WTC11 (cell line): ENCODE measurements around the gene SLC25A48.

Experiments
- RELA ChIP-seq: sonication (generic); formaldehyde crosslinking; IDR thresholded peaks from 2 replicates; pipeline ENCODE4 v1.8.1; 2022; ENCODE audit warnings: missing genetic modification reagents, mild to moderate bottlenecking, borderline replicate concordance
- ZNF232 ChIP-seq: sonication (generic); formaldehyde crosslinking; IDR thresholded peaks from 2 replicates; pipeline ENCODE4 v1.8.0; 2022; ENCODE audit warnings: mild to moderate bottlenecking, missing genetic modification reagents
- ZNF263 ChIP-seq: sonication (generic); formaldehyde crosslinking; IDR thresholded peaks from 2 replicates; pipeline ENCODE4 v1.8.1; 2022; ENCODE audit warnings: low read depth, mild to moderate bottlenecking, moderate library complexity, missing genetic modification reagents
- TF ChIP-seq, protein P1 (sequence below): sonication (generic); formaldehyde crosslinking; IDR thresholded peaks from 2 replicates; pipeline ENCODE4 v1.8.0; 2022; ENCODE audit warnings: missing genetic modification reagents
- TF ChIP-seq, protein P2 (sequence below): fragments of 200-600 bp; IDR thresholded peaks from 2 replicates; pipeline ENCODE4 v1.8.0; 2022; ENCODE audit warnings: antibody characterized with exemption

- TF ChIP-seq ZNF263 (CRISPR knock-in tag): no peak
- no peak for TF ChIP-seq RELA (CRISPR knock-in tag)
- TF ChIP-seq, protein P1, sequence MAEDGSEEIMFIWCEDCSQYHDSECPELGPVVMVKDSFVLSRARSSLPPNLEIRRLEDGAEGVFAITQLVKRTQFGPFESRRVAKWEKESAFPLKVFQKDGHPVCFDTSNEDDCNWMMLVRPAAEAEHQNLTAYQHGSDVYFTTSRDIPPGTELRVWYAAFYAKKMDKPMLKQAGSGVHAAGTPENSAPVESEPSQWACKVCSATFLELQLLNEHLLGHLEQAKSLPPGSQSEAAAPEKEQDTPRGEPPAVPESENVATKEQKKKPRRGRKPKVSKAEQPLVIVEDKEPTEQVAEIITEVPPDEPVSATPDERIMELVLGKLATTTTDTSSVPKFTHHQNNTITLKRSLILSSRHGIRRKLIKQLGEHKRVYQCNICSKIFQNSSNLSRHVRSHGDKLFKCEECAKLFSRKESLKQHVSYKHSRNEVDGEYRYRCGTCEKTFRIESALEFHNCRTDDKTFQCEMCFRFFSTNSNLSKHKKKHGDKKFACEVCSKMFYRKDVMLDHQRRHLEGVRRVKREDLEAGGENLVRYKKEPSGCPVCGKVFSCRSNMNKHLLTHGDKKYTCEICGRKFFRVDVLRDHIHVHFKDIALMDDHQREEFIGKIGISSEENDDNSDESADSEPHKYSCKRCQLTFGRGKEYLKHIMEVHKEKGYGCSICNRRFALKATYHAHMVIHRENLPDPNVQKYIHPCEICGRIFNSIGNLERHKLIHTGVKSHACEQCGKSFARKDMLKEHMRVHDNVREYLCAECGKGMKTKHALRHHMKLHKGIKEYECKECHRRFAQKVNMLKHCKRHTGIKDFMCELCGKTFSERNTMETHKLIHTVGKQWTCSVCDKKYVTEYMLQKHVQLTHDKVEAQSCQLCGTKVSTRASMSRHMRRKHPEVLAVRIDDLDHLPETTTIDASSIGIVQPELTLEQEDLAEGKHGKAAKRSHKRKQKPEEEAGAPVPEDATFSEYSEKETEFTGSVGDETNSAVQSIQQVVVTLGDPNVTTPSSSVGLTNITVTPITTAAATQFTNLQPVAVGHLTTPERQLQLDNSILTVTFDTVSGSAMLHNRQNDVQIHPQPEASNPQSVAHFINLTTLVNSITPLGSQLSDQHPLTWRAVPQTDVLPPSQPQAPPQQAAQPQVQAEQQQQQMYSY (CRISPR knock-in tag): no peak
- TF ChIP-seq, protein P2, sequence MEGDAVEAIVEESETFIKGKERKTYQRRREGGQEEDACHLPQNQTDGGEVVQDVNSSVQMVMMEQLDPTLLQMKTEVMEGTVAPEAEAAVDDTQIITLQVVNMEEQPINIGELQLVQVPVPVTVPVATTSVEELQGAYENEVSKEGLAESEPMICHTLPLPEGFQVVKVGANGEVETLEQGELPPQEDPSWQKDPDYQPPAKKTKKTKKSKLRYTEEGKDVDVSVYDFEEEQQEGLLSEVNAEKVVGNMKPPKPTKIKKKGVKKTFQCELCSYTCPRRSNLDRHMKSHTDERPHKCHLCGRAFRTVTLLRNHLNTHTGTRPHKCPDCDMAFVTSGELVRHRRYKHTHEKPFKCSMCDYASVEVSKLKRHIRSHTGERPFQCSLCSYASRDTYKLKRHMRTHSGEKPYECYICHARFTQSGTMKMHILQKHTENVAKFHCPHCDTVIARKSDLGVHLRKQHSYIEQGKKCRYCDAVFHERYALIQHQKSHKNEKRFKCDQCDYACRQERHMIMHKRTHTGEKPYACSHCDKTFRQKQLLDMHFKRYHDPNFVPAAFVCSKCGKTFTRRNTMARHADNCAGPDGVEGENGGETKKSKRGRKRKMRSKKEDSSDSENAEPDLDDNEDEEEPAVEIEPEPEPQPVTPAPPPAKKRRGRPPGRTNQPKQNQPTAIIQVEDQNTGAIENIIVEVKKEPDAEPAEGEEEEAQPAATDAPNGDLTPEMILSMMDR: no peak
- no peak for TF ChIP-seq ZNF232 (CRISPR knock-in tag)
These were observed 79.5 kb downstream of the SLC25A48 start for GRCh38 chr5:135913713-135914626.
